ENCODE results near the gene TMEM205. TPM values are rescaled to one million over a fixed set of nuclear protein-coding genes. Genes with fewer than 3 reads are reported as not detected.
"Not testable (repeated sequence)": the region's sequence is repeated elsewhere in the genome, so short reads cannot be mapped to it uniquely, and the experiment has no call there.

Gene TMEM205
- total RNA-seq, 2 donors from 2014 or later = 301 to 343 TPM

- DNase-seq (ENCODE audit: low spot score) = no peak
- no peaks in the 10 kb centered on the region for H3K9me3 ChIP-seq
- H3K36me3 ChIP-seq = peaks cover 20% of the 10 kb centered on the region
- H3K27ac ChIP-seq = no peak overlapping the region
- H3K27me3 ChIP-seq = no peaks in the 10 kb centered on the region
- TF ChIP-seq CTCF (IDR thresholded peaks at IDR 0.05) = no peak
- no peak overlapping the region for H3K4me3 ChIP-seq
- peaks cover 0 to 16% of the 10 kb centered on the region in 2 donors for H3K4me1 ChIP-seq
These were observed 13.4 kb upstream of the TMEM205 start for GRCh38 chr19:11359421-11359820.

GRCh38 chr19:11356676-11357550 lies 10.8 kb upstream of the TMEM205 start:
- H3K4me1 ChIP-seq = peaks cover 0 to 16% of the 10 kb centered on the region in 2 donors
- no peak overlapping the region for H3K27ac ChIP-seq
- DNase-seq (ENCODE audit: low spot score) = no peak
- no peak overlapping the region for H3K4me3 ChIP-seq
- no peaks in the 10 kb centered on the region for H3K27me3 ChIP-seq
- TF ChIP-seq CTCF (IDR thresholded peaks at IDR 0.05) = no peak
- H3K9me3 ChIP-seq = no peaks in the 10 kb centered on the region
- H3K36me3 ChIP-seq = peaks cover 2% of the 10 kb centered on the region

GRCh38 chr19:11356074-11356397 lies 10.0 kb upstream of the TMEM205 start:
- Histone ChIP-seq H3K27me3 (no peaks in the 10 kb centered on the region), H3K9me3 (no peaks in the 10 kb centered on the region), H3K4me3 (peak overlapping the region; percentile 74 to 76), H3K36me3 (no peaks in the 10 kb centered on the region), H3K4me1 (peaks cover 0 to 16% of the 10 kb centered on the region in 2 donors), H3K27ac (peak overlapping the region in 1 of 2 donors; percentile 82)
- no peak for DNase-seq (ENCODE audit: low spot score)
- no peak for TF ChIP-seq CTCF (IDR thresholded peaks at IDR 0.05)

GRCh38 chr19:11355160-11356073 lies 9.3 kb upstream of the TMEM205 start, which contains the start of gene PLPPR2:
Gene PLPPR2 (plus strand): TSS chr19:11355432. CDS start chr19:11357674, 2,242 bp downstream.
- H3K36me3 ChIP-seq = no peaks in the 10 kb centered on the region
- no peaks in the 10 kb centered on the region for H3K9me3 ChIP-seq
- peaks cover 0 to 16% of the 10 kb centered on the region in 2 donors for H3K4me1 ChIP-seq
- DNase-seq (ENCODE audit: low spot score) = peak; percentile 96
- no peaks in the 10 kb centered on the region for H3K27me3 ChIP-seq
- no peak for TF ChIP-seq CTCF (IDR thresholded peaks at IDR 0.05)
- peak within 1 kb of the TSS; percentile 67 to 82 for H3K27ac ChIP-seq
- H3K4me3 ChIP-seq = peak within 1 kb of the TSS; percentile 74 to 76

- not testable (repeated sequence) for H3K9me3 ChIP-seq; H3K27ac ChIP-seq; H3K27me3 ChIP-seq; H3K4me3 ChIP-seq; H3K36me3 ChIP-seq; DNase-seq (ENCODE audit: low spot score)
- peaks cover 0 to 16% of the 10 kb centered on the region in 2 donors for H3K4me1 ChIP-seq
These were observed 8.0 kb upstream of the TMEM205 start for GRCh38 chr19:11354102-11354501.

- no peak for TF ChIP-seq CTCF (IDR thresholded peaks at IDR 0.05)
- DNase-seq (ENCODE audit: low spot score) = no peak
These were observed 3.1 kb upstream of the TMEM205 start for GRCh38 chr19:11349171-11349570.

More at GRCh38 chr19:11349171-11349570, 3.1 kb upstream of the TMEM205 start:
- Histone ChIP-seq H3K36me3 (no peaks in the 10 kb centered on the region), H3K9me3 (no peaks in the 10 kb centered on the region), H3K4me1 (peaks cover 0 to 23% of the 10 kb centered on the region in 2 donors), H3K27me3 (no peaks in the 10 kb centered on the region), H3K4me3 (no peak overlapping the region), H3K27ac (no peak overlapping the region)
